Activated T-helper 17 cell treated with anti-CD3 and anti-CD28 coated beads, Interleukin-2, amount 50 U/mL, for 72 hours (primary cell): ENCODE results near the gene TNFAIP8L3. TPM values are rescaled to one million over a fixed set of nuclear protein-coding genes. Genes with fewer than 3 reads are reported as not detected.

ENCODE experiments used
- ATAC-seq: fragments of 150-1000 bp; cut with Tn5 transposase; replicated peaks from 2 replicates; pipeline ENCODE4 v1.10.0; 2021; ENCODE audit warnings: mild to moderate bottlenecking, moderate library complexity
- H3K27ac Mint-ChIP-seq: one replicate; pipeline ENCODE4 v1.8.0; 2022; ENCODE audit warnings: mixed read lengths
- H3K27me3 Mint-ChIP-seq: one replicate; pipeline ENCODE4 v1.8.0; 2022; ENCODE audit warnings: mixed read lengths
- H3K36me3 Mint-ChIP-seq: one replicate; pipeline ENCODE4 v1.8.0; 2022; ENCODE audit warnings: low read depth, mild to moderate bottlenecking, mixed read lengths
- H3K4me1 Mint-ChIP-seq: one replicate; pipeline ENCODE4 v1.8.0; 2022; ENCODE audit warnings: mixed read lengths
- H3K4me3 Mint-ChIP-seq: one replicate; pipeline ENCODE4 v1.8.0; 2022; ENCODE audit warnings: mild to moderate bottlenecking, mixed read lengths
- H3K9me3 Mint-ChIP-seq: one replicate; pipeline ENCODE4 v1.8.0; 2022; ENCODE audit warnings: mixed read lengths
- total RNA-seq, 2 donors: library from RNA; stranded (reverse); gene quantifications; one replicate each; pipeline ENCODE4 v1.2.3, GENCODE V29; 2022

The TNFAIP8L3 gene
- total RNA-seq, 2 donors from 2014 or later, result not detected

DNA sequence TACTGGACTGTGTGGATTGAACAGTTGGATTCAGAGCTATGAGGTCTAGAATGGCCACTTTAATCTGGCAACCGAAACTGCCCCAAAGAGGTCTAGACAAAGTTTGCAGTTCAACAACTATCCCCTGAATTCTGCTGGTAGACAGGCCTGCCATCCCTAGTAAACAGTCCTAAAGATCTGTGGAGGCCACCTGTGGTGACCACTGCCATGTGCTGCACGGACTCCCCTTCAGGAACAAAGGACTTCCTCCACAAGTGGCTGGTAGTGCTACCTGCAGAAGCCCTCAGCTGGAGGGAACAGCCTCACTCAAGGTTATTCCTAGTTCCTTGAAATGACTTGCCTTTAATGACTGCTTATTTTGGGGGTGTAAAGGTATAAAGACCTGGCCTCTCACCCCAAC lies 6.1 kb downstream of the TNFAIP8L3 start:
- no peak overlapping the region for H3K4me3 Mint-ChIP-seq
- ATAC-seq, result no peak
- no peak overlapping the region for H3K27ac Mint-ChIP-seq
- peaks cover 43% of the 10 kb centered on the region for H3K27me3 Mint-ChIP-seq
- H3K36me3 Mint-ChIP-seq, result no peaks in the 10 kb centered on the region
- no peaks in the 10 kb centered on the region for H3K9me3 Mint-ChIP-seq
- H3K4me1 Mint-ChIP-seq, result no peaks in the 10 kb centered on the region

- Mint-ChIP-seq H3K36me3 (no peaks in the 10 kb centered on the region), H3K9me3 (no peaks in the 10 kb centered on the region), H3K27me3 (peaks cover 34% of the 10 kb centered on the region), H3K27ac (no peak overlapping the region), H3K4me1 (no peaks in the 10 kb centered on the region), H3K4me3 (no peak overlapping the region)
- no peak for ATAC-seq
These were observed 7.2 kb downstream of the TNFAIP8L3 start for GRCh38 chr15:51087513-51087912.

- Mint-ChIP-seq H3K4me1 (no peaks in the 10 kb centered on the region), H3K4me3 (no peak overlapping the region), H3K9me3 (no peaks in the 10 kb centered on the region), H3K27me3 (peaks cover 23% of the 10 kb centered on the region), H3K36me3 (no peaks in the 10 kb centered on the region), H3K27ac (no peak overlapping the region)
- ATAC-seq, result no peak
These were observed 8.3 kb downstream of the TNFAIP8L3 start for GRCh38 chr15:51086409-51086808.

- no peaks in the 10 kb centered on the region for H3K36me3 Mint-ChIP-seq
- peaks cover 17% of the 10 kb centered on the region for H3K27me3 Mint-ChIP-seq
- no peak overlapping the region for H3K4me3 Mint-ChIP-seq
- H3K4me1 Mint-ChIP-seq, result no peaks in the 10 kb centered on the region
- ATAC-seq, result no peak
- H3K9me3 Mint-ChIP-seq, result no peaks in the 10 kb centered on the region
- no peak overlapping the region for H3K27ac Mint-ChIP-seq
These were observed 8.9 kb downstream of the TNFAIP8L3 start for GRCh38 chr15:51085764-51086163.

- no peaks in the 10 kb centered on the region for H3K9me3 Mint-ChIP-seq
- no peak overlapping the region for H3K27ac Mint-ChIP-seq
- no peak for ATAC-seq
- no peak overlapping the region for H3K4me3 Mint-ChIP-seq
- peaks cover 9% of the 10 kb centered on the region for H3K27me3 Mint-ChIP-seq
- H3K4me1 Mint-ChIP-seq, result no peaks in the 10 kb centered on the region
- H3K36me3 Mint-ChIP-seq, result no peaks in the 10 kb centered on the region
These were observed 11.0 kb downstream of the TNFAIP8L3 start for GRCh38 chr15:51083641-51084166.

- H3K27ac Mint-ChIP-seq, result no peak overlapping the region
- no peaks in the 10 kb centered on the region for H3K9me3 Mint-ChIP-seq
- H3K4me1 Mint-ChIP-seq, result no peaks in the 10 kb centered on the region
- no peaks in the 10 kb centered on the region for H3K36me3 Mint-ChIP-seq
- no peak for ATAC-seq
- H3K27me3 Mint-ChIP-seq, result peaks cover 13% of the 10 kb centered on the region
- H3K4me3 Mint-ChIP-seq, result no peak overlapping the region
These were observed 12.5 kb downstream of the TNFAIP8L3 start for GRCh38 chr15:51082246-51082645.

- no peaks in the 10 kb centered on the region for H3K36me3 Mint-ChIP-seq
- no peak for ATAC-seq
- peaks cover 5% of the 10 kb centered on the region for H3K4me1 Mint-ChIP-seq
- no peak overlapping the region for H3K27ac Mint-ChIP-seq
- no peak overlapping the region for H3K4me3 Mint-ChIP-seq
- H3K9me3 Mint-ChIP-seq, result no peaks in the 10 kb centered on the region
- H3K27me3 Mint-ChIP-seq, result peaks cover 14% of the 10 kb centered on the region
These were observed 14.4 kb downstream of the TNFAIP8L3 start for GRCh38 chr15:51080286-51080685.

- H3K4me3 Mint-ChIP-seq, result peak overlapping the region; percentile 0
- H3K4me1 Mint-ChIP-seq, result peaks cover 5% of the 10 kb centered on the region
- ATAC-seq, result no peak
- no peak overlapping the region for H3K27ac Mint-ChIP-seq
- no peaks in the 10 kb centered on the region for H3K9me3 Mint-ChIP-seq
- no peaks in the 10 kb centered on the region for H3K36me3 Mint-ChIP-seq
- peaks cover 15% of the 10 kb centered on the region for H3K27me3 Mint-ChIP-seq
These were observed 15.5 kb downstream of the TNFAIP8L3 start for GRCh38 chr15:51079226-51079625.

DNA sequence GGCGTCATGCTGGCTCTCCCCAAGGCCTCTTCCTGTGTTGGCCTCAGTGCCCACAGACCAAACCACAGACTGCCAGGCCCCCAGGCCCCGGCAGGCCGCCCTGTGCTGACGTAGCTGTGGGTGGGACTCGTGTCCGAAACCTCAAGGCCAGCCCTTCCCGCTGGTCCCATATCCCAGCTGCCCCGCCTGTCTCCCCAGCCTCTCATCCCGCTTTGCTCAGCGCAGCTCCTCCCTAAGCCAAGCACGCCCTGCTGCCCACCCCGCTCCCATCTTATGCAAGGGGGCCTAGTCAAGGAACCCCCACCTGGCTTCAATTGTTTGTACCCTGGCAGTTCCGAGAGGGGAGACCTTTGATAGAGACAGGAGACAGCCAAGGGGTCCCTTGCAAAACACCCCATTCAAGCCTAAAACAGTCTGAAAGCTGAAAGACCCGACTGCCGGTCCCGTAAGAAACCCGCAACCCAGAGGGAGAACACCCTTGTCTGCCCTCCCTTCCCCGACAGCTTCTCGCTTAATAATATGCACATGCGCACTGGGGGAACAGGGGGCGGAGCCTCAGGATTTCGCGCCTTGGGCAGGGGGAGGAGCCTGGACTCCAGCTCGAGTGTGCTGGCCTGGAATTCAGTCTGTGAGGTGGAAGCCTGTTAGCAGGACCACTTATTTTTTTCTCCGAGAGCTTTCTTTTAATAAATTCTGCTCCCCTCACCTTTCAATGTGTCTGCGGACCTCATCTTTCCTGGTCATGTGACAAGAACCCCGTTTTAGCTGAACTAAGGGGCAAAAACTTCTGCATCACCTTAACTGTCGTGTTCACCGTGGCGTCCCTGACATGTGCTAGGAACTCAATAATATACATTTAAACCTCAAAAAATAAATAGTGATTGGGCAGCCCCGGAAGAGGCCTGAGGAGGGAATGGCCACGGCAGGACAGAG lies 17.2 kb downstream of the TNFAIP8L3 start:
- Mint-ChIP-seq H3K36me3 (no peaks in the 10 kb centered on the region), H3K27ac (no peak overlapping the region), H3K27me3 (peaks cover 15% of the 10 kb centered on the region), H3K4me1 (peaks cover 5% of the 10 kb centered on the region), H3K9me3 (no peaks in the 10 kb centered on the region), H3K4me3 (peak overlapping the region; percentile 56)
- peak; percentile 70 for ATAC-seq

DNA sequence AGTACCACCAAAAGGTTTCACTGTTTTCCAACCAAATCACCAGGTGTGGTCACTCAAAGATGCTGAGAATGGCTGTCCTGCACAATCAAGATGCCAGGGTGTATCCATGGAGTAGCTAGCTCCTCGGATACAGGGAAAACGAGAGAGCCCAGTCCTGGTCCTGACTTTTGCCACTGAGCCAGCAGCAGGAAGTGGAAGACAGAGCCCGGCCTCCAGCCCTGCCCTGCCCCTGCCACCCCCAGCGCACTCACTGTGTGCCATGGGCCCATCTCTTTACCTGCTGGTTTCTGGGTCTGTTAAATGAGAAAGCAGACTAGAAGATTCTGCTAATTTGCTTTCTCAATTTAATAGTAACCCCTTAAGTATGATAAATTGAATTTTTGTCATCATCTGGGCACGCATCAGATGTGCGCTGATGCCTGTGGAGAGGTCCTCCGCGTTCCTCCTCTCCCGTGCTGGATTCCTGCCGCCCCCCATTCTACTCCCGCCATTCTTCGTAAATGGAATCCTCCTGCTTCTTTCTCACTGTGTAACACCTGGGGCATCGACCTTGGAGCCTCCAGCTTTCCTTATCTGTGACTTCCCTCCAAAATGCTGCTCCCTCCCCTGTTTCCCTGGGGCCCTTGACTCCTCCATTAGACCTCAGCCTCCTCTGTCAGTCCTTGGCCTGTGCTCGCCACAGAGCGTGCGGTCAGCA lies 18.0 kb downstream of the TNFAIP8L3 start:
- Mint-ChIP-seq H3K4me3 (peak overlapping the region; percentile 56), H3K4me1 (peaks cover 5% of the 10 kb centered on the region), H3K36me3 (no peaks in the 10 kb centered on the region), H3K9me3 (no peaks in the 10 kb centered on the region), H3K27ac (no peak overlapping the region), H3K27me3 (peaks cover 15% of the 10 kb centered on the region)
- peak; percentile 18 for ATAC-seq

GRCh38 chr15:51075826-51076523 lies 18.7 kb downstream of the TNFAIP8L3 start:
- H3K4me1 Mint-ChIP-seq, result peaks cover 5% of the 10 kb centered on the region
- ATAC-seq, result peak; percentile 49
- no peak overlapping the region for H3K27ac Mint-ChIP-seq
- no peak overlapping the region for H3K4me3 Mint-ChIP-seq
- no peaks in the 10 kb centered on the region for H3K36me3 Mint-ChIP-seq
- H3K9me3 Mint-ChIP-seq, result no peaks in the 10 kb centered on the region
- peaks cover 15% of the 10 kb centered on the region for H3K27me3 Mint-ChIP-seq

- H3K4me1 Mint-ChIP-seq, result peaks cover 5% of the 10 kb centered on the region
- no peak overlapping the region for H3K27ac Mint-ChIP-seq
- H3K4me3 Mint-ChIP-seq, result no peak overlapping the region
- no peaks in the 10 kb centered on the region for H3K9me3 Mint-ChIP-seq
- ATAC-seq, result no peak
- no peaks in the 10 kb centered on the region for H3K36me3 Mint-ChIP-seq
- H3K27me3 Mint-ChIP-seq, result peaks cover 15% of the 10 kb centered on the region
These were observed 19.3 kb downstream of the TNFAIP8L3 start for GRCh38 chr15:51075364-51075763.

DNA sequence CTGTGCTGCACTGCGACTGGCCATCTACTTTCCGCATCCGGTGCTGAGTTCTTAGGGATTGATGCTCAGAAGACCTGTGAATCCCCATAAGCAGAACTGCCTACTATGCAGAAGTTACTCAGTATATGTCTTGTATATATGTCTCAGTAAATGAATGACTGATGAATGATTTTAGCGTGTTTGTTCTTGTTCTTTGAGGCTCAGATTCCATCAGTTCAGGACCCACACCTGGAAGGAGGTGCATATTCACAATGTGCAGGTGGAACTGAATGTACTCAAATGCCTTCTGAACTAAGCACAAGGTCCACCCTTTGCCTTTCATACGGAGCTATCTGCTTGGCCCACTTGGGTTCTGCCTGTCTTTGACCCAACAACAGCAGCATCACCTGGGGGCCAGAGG lies 19.8 kb downstream of the TNFAIP8L3 start:
- Mint-ChIP-seq H3K9me3 (no peaks in the 10 kb centered on the region), H3K36me3 (no peaks in the 10 kb centered on the region), H3K4me1 (peaks cover 5% of the 10 kb centered on the region), H3K27me3 (peaks cover 13% of the 10 kb centered on the region), H3K4me3 (no peak overlapping the region), H3K27ac (no peak overlapping the region)
- ATAC-seq, result no peak

DNA sequence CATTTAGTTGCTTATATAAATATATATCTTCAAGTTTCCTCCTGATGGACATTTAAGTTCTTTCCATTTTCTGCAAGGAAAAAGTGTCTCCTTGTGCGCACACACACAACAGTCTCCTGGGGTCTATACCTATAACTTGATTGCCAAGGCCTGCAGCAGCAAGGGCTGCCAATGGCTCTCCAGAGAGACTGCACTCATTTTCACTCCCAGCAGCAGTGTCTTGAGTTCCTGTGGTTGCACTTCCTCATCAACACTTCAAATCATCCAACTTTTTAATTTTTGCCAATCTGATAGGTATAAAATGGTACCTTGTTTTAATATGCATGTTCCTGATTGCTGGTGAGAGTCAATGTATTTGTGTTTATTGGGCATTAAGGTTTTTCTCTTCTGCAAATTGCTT lies 23.1 kb downstream of the TNFAIP8L3 start:
- no peak for ATAC-seq
- H3K4me3 Mint-ChIP-seq, result no peak overlapping the region
- H3K4me1 Mint-ChIP-seq, result no peaks in the 10 kb centered on the region
- H3K27me3 Mint-ChIP-seq, result peaks cover 7% of the 10 kb centered on the region
- no peaks in the 10 kb centered on the region for H3K9me3 Mint-ChIP-seq
- H3K27ac Mint-ChIP-seq, result no peak overlapping the region
- no peaks in the 10 kb centered on the region for H3K36me3 Mint-ChIP-seq
